H1 (cell line): ENCODE measurements around the gene TFB2M. TPM values are rescaled to one million over a fixed set of nuclear protein-coding genes. Genes with fewer than 3 reads are reported as not detected.

ENCODE experiments used
- CTCF ChIA-PET: fragments of 300-600 bp; sonication (Branson Sonifier 250); formaldehyde crosslinking; loops from one replicate; lab custom pipeline; 2021; ENCODE audit not compliant: partially characterized antibody; lab: Charles Lee
- POLR2A ChIA-PET: fragments of 300-600 bp; sonication (Branson Sonifier 250); formaldehyde crosslinking; loops from one replicate; lab custom pipeline; 2021; ENCODE audit warnings: inconsistent platforms; ENCODE audit not compliant: partially characterized antibody; lab: Charles Lee
- DNase-seq, 2 experiments: peaks; one replicate each; pipeline versions ENCODE4 v3.0.0 to v3.0.0-alpha.2; 2010 to 2022; ENCODE audit warnings: low spot score in 2 of 2, low read depth in 1 of 2, mixed read lengths in 1 of 2
- FAIRE-seq: peaks from 2 replicates; lab custom pipeline; 2011; peaks lifted over from hg19 to GRCh38; lab: Jason Lieb, UNC
- H2AFZ ChIP-seq: 2 replicates; pipeline ENCODE4 v1.8.1; 2012; ENCODE audit warnings: low read length, inconsistent platforms
- H2AK5ac ChIP-seq: 2 replicates; pipeline ENCODE4 v1.6.1; 2013; ENCODE audit warnings: low read depth, low read length
- H2BK120ac ChIP-seq: replicated peaks from 2 replicates; pipeline ENCODE3; 2013; ENCODE audit warnings: low read depth, low read length, inconsistent platforms
- H2BK12ac ChIP-seq: 2 replicates; pipeline ENCODE4 v1.6.1; 2013; ENCODE audit warnings: low read depth, low read length
- H2BK15ac ChIP-seq: 2 replicates; pipeline ENCODE4 v1.6.1; 2013; ENCODE audit warnings: low read length
- H2BK20ac ChIP-seq: 2 replicates; pipeline ENCODE4 v1.6.1; 2013; ENCODE audit warnings: low read length
- H2BK5ac ChIP-seq: 2 replicates; pipeline ENCODE4 v1.6.1; 2013; ENCODE audit warnings: low read depth, low read length
- H3K14ac ChIP-seq: 2 replicates; pipeline ENCODE4 v1.6.1; 2013; ENCODE audit warnings: inconsistent platforms; ENCODE audit not compliant: insufficient read length
- H3K18ac ChIP-seq: 2 replicates; pipeline ENCODE4 v1.6.1; 2013; ENCODE audit warnings: low read length; ENCODE audit errors: extremely low read depth
- H3K23ac ChIP-seq: 2 replicates; pipeline ENCODE4 v1.6.1; 2013; ENCODE audit warnings: inconsistent platforms; ENCODE audit not compliant: insufficient read length
- H3K23me2 ChIP-seq: 2 replicates; pipeline ENCODE4 v1.6.1; 2013; ENCODE audit warnings: low read depth, low read length
- H3K27ac ChIP-seq: 2 replicates; pipeline ENCODE4 v1.6.1; 2011; ENCODE audit warnings: low read depth, low read length, inconsistent platforms
- H3K27me3 ChIP-seq, 4 experiments: replicated peaks in 1 of 4; 1 replicate in 1 of 4; 2 replicates in 3 of 4; pipeline versions ENCODE4 v1.6.1 to v1.8.1; 2011 to 2013; ENCODE audit warnings: low read length in 3 of 4, mild to moderate bottlenecking in 3 of 4, inconsistent platforms in 2 of 4, mixed read lengths in 2 of 4, moderate library complexity in 1 of 4; ENCODE audit not compliant: control insufficient read depth in 3 of 4, insufficient read depth in 3 of 4; ENCODE audit errors: extremely low read depth in 1 of 4
- H3K36me3 ChIP-seq, 4 experiments: 2 replicates each; pipeline versions ENCODE4 v1.6.1 to v1.8.1; 2011 to 2013; ENCODE audit warnings: mild to moderate bottlenecking in 4 of 4, low read length in 3 of 4, moderate library complexity in 2 of 4, control low read depth in 1 of 4, inconsistent platforms in 1 of 4; ENCODE audit not compliant: insufficient read depth in 4 of 4, control insufficient read depth in 2 of 4
- H3K4ac ChIP-seq: replicated peaks from 2 replicates; pipeline ENCODE3; 2013; ENCODE audit warnings: low read length, low read depth, mixed read lengths, inconsistent platforms; ENCODE audit not compliant: insufficient read length
- H3K4me1 ChIP-seq, 4 experiments: replicated peaks in 1 of 4; 1 replicate in 1 of 4; 2 replicates in 3 of 4; pipeline versions ENCODE4 v1.6.1 to v1.8.1; 2011 to 2013; ENCODE audit warnings: low read length in 3 of 4, inconsistent platforms in 2 of 4, mixed read lengths in 1 of 4; ENCODE audit not compliant: insufficient read depth in 4 of 4, control insufficient read depth in 3 of 4
- H3K4me2 ChIP-seq, 2 experiments: 2 replicates each; pipeline versions ENCODE4 v1.6.1 to v1.8.1; 2011 to 2013; ENCODE audit warnings: low read depth in 2 of 2, low read length in 2 of 2, control low read depth in 1 of 2, inconsistent platforms in 1 of 2, mild to moderate bottlenecking in 1 of 2; ENCODE audit not compliant: insufficient read depth in 1 of 2
- H3K4me3 ChIP-seq, 4 experiments: fragments of 200-600, 300-600 bp in 1 of 4; sonication (generic), shearing (Covaris generic), sonication (Bioruptor Twin) in 1 of 4; 2 replicates each; pipeline versions ENCODE4 v1.5.1 to v1.8.1; 2011 to 2016; ENCODE audit warnings: low read length in 4 of 4, low read depth in 3 of 4, control low read depth in 2 of 4, inconsistent platforms in 2 of 4, mild to moderate bottlenecking in 2 of 4, mixed read lengths in 1 of 4, moderate library complexity in 1 of 4; ENCODE audit not compliant: insufficient read depth in 2 of 4; ENCODE audit errors: extremely low read depth in 1 of 4
- H3K56ac ChIP-seq: replicated peaks from 2 replicates; pipeline ENCODE3; 2013; ENCODE audit warnings: low read depth, mild to moderate bottlenecking, mixed read lengths, low read length, inconsistent platforms; ENCODE audit not compliant: insufficient read length
- H3K79me1 ChIP-seq: 2 replicates; pipeline ENCODE4 v1.6.1; 2013; ENCODE audit warnings: low read depth, low read length, control low read depth
- H3K79me2 ChIP-seq, 2 experiments: 2 replicates each; pipeline versions ENCODE4 v1.6.1 to v1.8.1; 2012 to 2013; ENCODE audit warnings: low read length in 2 of 2, mild to moderate bottlenecking in 2 of 2, inconsistent platforms in 1 of 2; ENCODE audit not compliant: insufficient read depth in 2 of 2, control insufficient read depth in 1 of 2
- H3K9ac ChIP-seq, 4 experiments: replicated peaks in 1 of 4; 1 replicate in 1 of 4; 2 replicates in 3 of 4; pipeline versions ENCODE4 v1.6.1 to v1.8.1; 2011 to 2013; ENCODE audit warnings: low read depth in 3 of 4, low read length in 3 of 4, control low read depth in 2 of 4, mild to moderate bottlenecking in 2 of 4, moderate library complexity in 2 of 4, inconsistent platforms in 1 of 4; ENCODE audit errors: extremely low read depth in 1 of 4
- H3K9me3 ChIP-seq, 2 experiments: 2 replicates each; pipeline versions ENCODE4 v1.6.1 to v1.8.1; 2012 to 2013; ENCODE audit warnings: mild to moderate bottlenecking in 2 of 2, moderate library complexity in 2 of 2, control low read depth in 1 of 2, inconsistent platforms in 1 of 2, low read depth in 1 of 2, low read length in 1 of 2, mixed read lengths in 1 of 2; ENCODE audit not compliant: insufficient read depth in 2 of 2
- H4K20me1 ChIP-seq, 2 experiments: replicated peaks in 1 of 2; 2 replicates each; pipeline versions ENCODE3 to v1.8.1; 2011 to 2013; ENCODE audit warnings: inconsistent platforms in 2 of 2, low read length in 2 of 2, mild to moderate bottlenecking in 1 of 2; ENCODE audit not compliant: insufficient read depth in 2 of 2, control insufficient read depth in 1 of 2
- H4K5ac ChIP-seq: 2 replicates; pipeline ENCODE4 v1.6.1; 2013; ENCODE audit warnings: low read length, low read depth, mixed read lengths, inconsistent platforms; ENCODE audit not compliant: insufficient read length
- H4K8ac ChIP-seq: 2 replicates; pipeline ENCODE4 v1.8.0; 2013; ENCODE audit warnings: mild to moderate bottlenecking, moderate library complexity, low read length, inconsistent platforms; ENCODE audit not compliant: insufficient read depth; ENCODE audit errors: extremely low read depth
- H4K91ac ChIP-seq: replicated peaks from 2 replicates; pipeline ENCODE3; 2013; ENCODE audit warnings: low read length, mixed read lengths, inconsistent platforms; ENCODE audit not compliant: insufficient read length
- WGBS, 2 experiments: shearing (Covaris generic) in 1 of 2; methylation state at CpG; one replicate each; pipeline versions ENCODE4 v1.1.6 to v1.1.7; 2013 to 2015; ENCODE audit warnings: low lambda C conversion rate in 2 of 2, mixed read lengths in 2 of 2, inconsistent platforms in 1 of 2, low coverage in 1 of 2, missing lambda C conversion rate in 1 of 2; ENCODE audit not compliant: insufficient replicate concordance in 2 of 2, insufficient coverage in 1 of 2, insufficient read length in 1 of 2; ENCODE audit errors: extremely low coverage in 1 of 2, missing lambda C conversion rate in 1 of 2; 5-methylcytosine and 5-hydroxymethylcytosine counted together
- polyA plus RNA-seq, 7 experiments: library from polyadenylated mRNA; depleted of rRNA in 3 of 7; stranded (reverse) in 5 of 7; unstranded in 2 of 7; fragments of >200 nt in 5 of 7; fragments of 200-250 nt in 2 of 7; gene quantifications; 1 replicate in 5 of 7; 2 replicates in 1 of 7; 4 replicates in 1 of 7; pipeline versions ENCODE4 v1.2.1 to v1.2.3, GENCODE V29; 2011 to 2013; ENCODE audit warnings: missing spikeins in 2 of 7, mixed read lengths in 2 of 7
- total RNA-seq: library from RNA; stranded (reverse); fragmentation: NEBNext Ultra II Directional; extraction: Animal tissue kit (Norgen Biotek cat#: 25700); gene quantifications from 2 replicates; pipeline ENCODE4 v1.2.1, GENCODE V29; 2021

TFB2M gene
- total and polyA plus RNA-seq, 2 of the 8 experiments (the other 6 are each of a cell fraction or from before 2014, with no cell fraction given): 10.4 to 22.0 TPM

GRCh38 chr1:246609632-246610031 lies 43.6 kb upstream of the TFB2M start:
- Histone ChIP-seq H3K4me3 (no peak overlapping the region), H4K91ac (no peak overlapping the region), H3K36me3 (no peaks in the 10 kb centered on the region), H3K23ac (no peak overlapping the region), H4K20me1 (no peaks in the 10 kb centered on the region), H2AFZ (no peak overlapping the region), H3K9ac (no peak overlapping the region), H4K5ac (no peak overlapping the region), H2BK5ac (no peak overlapping the region), H2BK12ac (no peak overlapping the region), H3K14ac (no peak overlapping the region), H3K56ac (no peak overlapping the region), H2BK20ac (no peak overlapping the region), H3K27ac (no peak overlapping the region), H3K4ac (no peak overlapping the region), H3K27me3 (no peaks in the 10 kb centered on the region), H3K4me1 (peaks cover 0 to 6% (median 1%) of the 10 kb centered on the region in 4 experiments; a peak in 5 of 7 replicates), H3K79me1 (peaks cover 4% of the 10 kb centered on the region; the same call in 1 of the 2 replicates), H3K4me2 (no peak overlapping the region), H3K9me3 (no peaks in the 10 kb centered on the region), H3K18ac (no peak overlapping the region), H2BK15ac (no peak overlapping the region), H4K8ac (no peak overlapping the region), H2BK120ac (no peak overlapping the region), H3K23me2 (no peaks in the 10 kb centered on the region), H2AK5ac (no peak overlapping the region), H3K79me2 (peaks cover 0 to 4% of the 10 kb centered on the region in 2 experiments; a peak in 1 of 4 replicates)
- POLR2A ChIA-PET: interaction anchor here (1.6 kb wide), 1 partner anchor 44 kb away, joined by 7 read pairs; the partner anchor contains the start of genes CNST and TFB2M
- 89% methylated on average over 4 of the region's 4 CpGs; no CpG with 5 or more reads in 1 of the 2 experiments for WGBS, 2 experiments
- CTCF ChIA-PET: no interaction called here
- DNase-seq (no peak), FAIRE-seq (no peak)
